Measurements from ENCODE around the gene MICA. TPM values are rescaled to one million over a fixed set of nuclear protein-coding genes. Genes with fewer than 3 reads are reported as not detected.
A peak's percentile ranks its signal among the peaks of the same experiment; 100 is the strongest.

MICA gene
- total and polyA plus RNA-seq, 9 of the 15 experiments (the other 6 are each of a cell fraction or from before 2014, with no cell fraction given), result 11.8 to 24.6 (median 16.7) TPM

DNA sequence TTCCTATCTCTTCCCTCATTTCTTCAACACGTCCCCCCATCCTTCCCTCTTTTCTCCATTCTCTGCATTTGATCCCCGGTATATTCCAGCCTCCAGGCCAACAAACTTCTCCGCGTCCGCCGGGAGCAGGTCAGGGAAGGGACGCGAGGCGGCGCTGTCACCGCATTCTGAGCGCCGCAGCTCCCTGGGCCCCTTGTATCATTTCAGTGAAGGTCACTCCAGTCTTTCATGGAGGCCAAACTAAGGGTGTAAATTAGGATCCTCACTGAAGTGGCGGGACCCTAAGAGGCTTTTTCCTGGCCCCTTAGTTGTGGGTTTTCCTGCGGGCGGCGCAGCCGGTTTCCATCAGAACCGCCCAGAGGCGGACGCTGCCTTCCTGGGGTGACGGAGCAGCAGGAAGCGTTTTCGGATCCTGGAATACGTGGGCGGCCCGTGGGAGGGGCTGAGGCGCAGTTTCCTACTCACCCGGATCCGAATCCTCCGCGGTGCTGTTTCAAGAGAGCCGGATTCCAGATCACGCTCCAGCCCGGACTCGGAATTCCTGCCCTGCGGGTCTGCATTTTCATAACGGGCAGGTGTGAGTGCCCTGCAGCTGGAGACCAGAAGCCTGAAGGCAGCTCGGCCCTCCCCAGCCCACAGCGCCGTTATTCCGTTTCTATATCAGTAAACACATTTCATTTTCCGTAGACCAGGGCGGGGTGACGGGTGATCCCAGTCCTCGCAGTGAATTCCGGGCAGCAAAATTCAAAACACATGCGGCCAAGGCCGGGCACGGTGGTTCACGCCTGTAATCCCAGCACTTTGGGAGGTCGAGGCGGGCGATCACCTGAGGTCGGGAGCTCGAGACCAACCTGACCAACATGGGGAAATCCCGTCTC lies 3.6 kb upstream of the MICA start (continued):
- TF ChIP-seq CHD2 (IDR thresholded peaks at IDR 0.05; ENCODE audit: low read depth, low read length) (no peak), MTA2 (IDR thresholded peaks at IDR 0.05; ENCODE audit: low read depth) (0 out of 2 replicates have a peak, but pooled peaks have one; percentile 25), TAF15 (IDR thresholded peaks at IDR 0.05; ENCODE audit: low read depth, low read length) (no peak), XRCC3 (IDR thresholded peaks at IDR 0.05) (no peak), LARP7 (IDR thresholded peaks at IDR 0.05) (peak; percentile 87; the same call in 1 of the 2 replicates), POU5F1 (IDR thresholded peaks at IDR 0.05; ENCODE audit: borderline replicate concordance, low read depth, low read length, partially characterized antibody) (no peak), SP2 (IDR thresholded peaks at IDR 0.05; ENCODE audit: extremely low read depth, low read depth, low read length, poor library complexity, severe bottlenecking) (no peak), CSDE1 (IDR thresholded peaks at IDR 0.05) (0 out of 4 replicates have a peak, but pooled peaks of 1 of the 2 experiments have one; percentile 30), XRCC4 (IDR thresholded peaks at IDR 0.05; ENCODE audit: extremely low read depth, insufficient read depth, insufficient read length) (no peak), XRCC5 (IDR thresholded peaks at IDR 0.05; ENCODE audit: low read depth, low read length) (peak; percentile 91), CEBPG (CRISPR knock-in tag; IDR thresholded peaks at IDR 0.05) (no peak), CEBPG (tag; conservative IDR thresholded peaks at IDR 0.05 in 1 of 2, IDR thresholded peaks at IDR 0.05 in 1 of 2) (no peak), DMBX1 (CRISPR knock-in tag; IDR thresholded peaks at IDR 0.05; ENCODE audit: borderline replicate concordance) (no peak)
- TF ChIP-seq, protein P1, sequence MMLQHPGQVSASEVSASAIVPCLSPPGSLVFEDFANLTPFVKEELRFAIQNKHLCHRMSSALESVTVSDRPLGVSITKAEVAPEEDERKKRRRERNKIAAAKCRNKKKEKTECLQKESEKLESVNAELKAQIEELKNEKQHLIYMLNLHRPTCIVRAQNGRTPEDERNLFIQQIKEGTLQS (IDR thresholded peaks at IDR 0.05), result no peak; the same call in 1 of the 2 replicates
- TF ChIP-seq, protein P1 (CRISPR knock-in tag; conservative IDR thresholded peaks at IDR 0.05), result no peak
- TF ChIP-seq, protein P2, sequence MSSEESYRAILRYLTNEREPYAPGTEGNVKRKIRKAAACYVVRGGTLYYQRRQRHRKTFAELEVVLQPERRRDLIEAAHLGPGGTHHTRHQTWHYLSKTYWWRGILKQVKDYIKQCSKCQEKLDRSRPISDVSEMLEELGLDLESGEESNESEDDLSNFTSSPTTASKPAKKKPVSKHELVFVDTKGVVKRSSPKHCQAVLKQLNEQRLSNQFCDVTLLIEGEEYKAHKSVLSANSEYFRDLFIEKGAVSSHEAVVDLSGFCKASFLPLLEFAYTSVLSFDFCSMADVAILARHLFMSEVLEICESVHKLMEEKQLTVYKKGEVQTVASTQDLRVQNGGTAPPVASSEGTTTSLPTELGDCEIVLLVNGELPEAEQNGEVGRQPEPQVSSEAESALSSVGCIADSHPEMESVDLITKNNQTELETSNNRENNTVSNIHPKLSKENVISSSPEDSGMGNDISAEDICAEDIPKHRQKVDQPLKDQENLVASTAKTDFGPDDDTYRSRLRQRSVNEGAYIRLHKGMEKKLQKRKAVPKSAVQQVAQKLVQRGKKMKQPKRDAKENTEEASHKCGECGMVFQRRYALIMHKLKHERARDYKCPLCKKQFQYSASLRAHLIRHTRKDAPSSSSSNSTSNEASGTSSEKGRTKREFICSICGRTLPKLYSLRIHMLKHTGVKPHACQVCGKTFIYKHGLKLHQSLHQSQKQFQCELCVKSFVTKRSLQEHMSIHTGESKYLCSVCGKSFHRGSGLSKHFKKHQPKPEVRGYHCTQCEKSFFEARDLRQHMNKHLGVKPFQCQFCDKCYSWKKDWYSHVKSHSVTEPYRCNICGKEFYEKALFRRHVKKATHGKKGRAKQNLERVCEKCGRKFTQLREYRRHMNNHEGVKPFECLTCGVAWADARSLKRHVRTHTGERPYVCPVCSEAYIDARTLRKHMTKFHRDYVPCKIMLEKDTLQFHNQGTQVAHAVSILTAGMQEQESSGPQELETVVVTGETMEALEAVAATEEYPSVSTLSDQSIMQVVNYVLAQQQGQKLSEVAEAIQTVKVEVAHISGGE (CRISPR knock-in tag; IDR thresholded peaks at IDR 0.05), result peak in 1 of 3 experiments; percentile 69; a peak in 2 of 6 replicates
- TF ChIP-seq, protein P3, sequence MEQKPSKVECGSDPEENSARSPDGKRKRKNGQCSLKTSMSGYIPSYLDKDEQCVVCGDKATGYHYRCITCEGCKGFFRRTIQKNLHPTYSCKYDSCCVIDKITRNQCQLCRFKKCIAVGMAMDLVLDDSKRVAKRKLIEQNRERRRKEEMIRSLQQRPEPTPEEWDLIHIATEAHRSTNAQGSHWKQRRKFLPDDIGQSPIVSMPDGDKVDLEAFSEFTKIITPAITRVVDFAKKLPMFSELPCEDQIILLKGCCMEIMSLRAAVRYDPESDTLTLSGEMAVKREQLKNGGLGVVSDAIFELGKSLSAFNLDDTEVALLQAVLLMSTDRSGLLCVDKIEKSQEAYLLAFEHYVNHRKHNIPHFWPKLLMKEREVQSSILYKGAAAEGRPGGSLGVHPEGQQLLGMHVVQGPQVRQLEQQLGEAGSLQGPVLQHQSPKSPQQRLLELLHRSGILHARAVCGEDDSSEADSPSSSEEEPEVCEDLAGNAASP (IDR thresholded peaks at IDR 0.05), result no peak
- TF ChIP-seq, protein P4, sequence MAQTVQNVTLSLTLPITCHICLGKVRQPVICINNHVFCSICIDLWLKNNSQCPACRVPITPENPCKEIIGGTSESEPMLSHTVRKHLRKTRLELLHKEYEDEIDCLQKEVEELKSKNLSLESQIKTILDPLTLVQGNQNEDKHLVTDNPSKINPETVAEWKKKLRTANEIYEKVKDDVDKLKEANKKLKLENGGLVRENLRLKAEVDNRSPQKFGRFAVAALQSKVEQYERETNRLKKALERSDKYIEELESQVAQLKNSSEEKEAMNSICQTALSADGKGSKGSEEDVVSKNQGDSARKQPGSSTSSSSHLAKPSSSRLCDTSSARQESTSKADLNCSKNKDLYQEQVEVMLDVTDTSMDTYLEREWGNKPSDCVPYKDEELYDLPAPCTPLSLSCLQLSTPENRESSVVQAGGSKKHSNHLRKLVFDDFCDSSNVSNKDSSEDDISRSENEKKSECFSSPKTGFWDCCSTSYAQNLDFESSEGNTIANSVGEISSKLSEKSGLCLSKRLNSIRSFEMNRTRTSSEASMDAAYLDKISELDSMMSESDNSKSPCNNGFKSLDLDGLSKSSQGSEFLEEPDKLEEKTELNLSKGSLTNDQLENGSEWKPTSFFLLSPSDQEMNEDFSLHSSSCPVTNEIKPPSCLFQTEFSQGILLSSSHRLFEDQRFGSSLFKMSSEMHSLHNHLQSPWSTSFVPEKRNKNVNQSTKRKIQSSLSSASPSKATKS (CRISPR knock-in tag; IDR thresholded peaks at IDR 0.05), result no peak
